ENCODE data around the gene BRINP2. TPM values are rescaled to one million over a fixed set of nuclear protein-coding genes. Genes with fewer than 3 reads are reported as not detected.

The BRINP2 gene
- total RNA-seq, 4 donors from 2014 or later: not detected

DNA sequence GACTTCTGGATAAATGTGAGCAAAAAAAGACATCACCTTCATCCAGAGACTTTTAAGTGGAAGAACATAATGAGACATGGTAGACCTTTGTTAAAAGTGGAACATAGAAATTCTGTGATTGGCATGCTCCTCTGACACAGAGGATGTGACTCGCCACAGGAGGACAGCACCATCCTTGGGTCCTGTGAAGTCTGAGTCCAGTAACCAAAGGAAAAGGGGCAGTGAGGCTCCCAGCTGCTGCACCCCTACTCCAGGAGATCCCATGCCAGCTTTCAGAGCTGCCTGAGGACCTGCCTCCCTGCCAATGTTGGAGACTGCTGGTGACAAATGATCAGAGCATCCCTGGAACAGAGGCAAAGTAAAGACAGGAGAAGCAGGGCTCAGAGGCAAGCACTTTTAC lies 136.2 kb downstream of the BRINP2 start:
- Histone ChIP-seq H3K4me3 (replicated peaks in 1 of 3) (no peak overlapping the region), H3K27me3 (no peaks in the 10 kb centered on the region), H3K9me3 (no peaks in the 10 kb centered on the region), H3K4me1 (peaks cover 0 to 9% of the 10 kb centered on the region in 2 donors), H3K36me3 (no peaks in the 10 kb centered on the region), H3K27ac (no peak overlapping the region)
- intact Hi-C loops (cut with DNase I): no loop called here
- TF ChIP-seq POLR2A (IDR thresholded peaks at IDR 0.05): no peak
- TF ChIP-seq, protein P1, sequence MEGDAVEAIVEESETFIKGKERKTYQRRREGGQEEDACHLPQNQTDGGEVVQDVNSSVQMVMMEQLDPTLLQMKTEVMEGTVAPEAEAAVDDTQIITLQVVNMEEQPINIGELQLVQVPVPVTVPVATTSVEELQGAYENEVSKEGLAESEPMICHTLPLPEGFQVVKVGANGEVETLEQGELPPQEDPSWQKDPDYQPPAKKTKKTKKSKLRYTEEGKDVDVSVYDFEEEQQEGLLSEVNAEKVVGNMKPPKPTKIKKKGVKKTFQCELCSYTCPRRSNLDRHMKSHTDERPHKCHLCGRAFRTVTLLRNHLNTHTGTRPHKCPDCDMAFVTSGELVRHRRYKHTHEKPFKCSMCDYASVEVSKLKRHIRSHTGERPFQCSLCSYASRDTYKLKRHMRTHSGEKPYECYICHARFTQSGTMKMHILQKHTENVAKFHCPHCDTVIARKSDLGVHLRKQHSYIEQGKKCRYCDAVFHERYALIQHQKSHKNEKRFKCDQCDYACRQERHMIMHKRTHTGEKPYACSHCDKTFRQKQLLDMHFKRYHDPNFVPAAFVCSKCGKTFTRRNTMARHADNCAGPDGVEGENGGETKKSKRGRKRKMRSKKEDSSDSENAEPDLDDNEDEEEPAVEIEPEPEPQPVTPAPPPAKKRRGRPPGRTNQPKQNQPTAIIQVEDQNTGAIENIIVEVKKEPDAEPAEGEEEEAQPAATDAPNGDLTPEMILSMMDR (IDR thresholded peaks at IDR 0.05): no peak
- no peak for DNase-seq
- WGBS, 2 donors: 92% methylated on average over 1 of the region's 1 CpG

DNA sequence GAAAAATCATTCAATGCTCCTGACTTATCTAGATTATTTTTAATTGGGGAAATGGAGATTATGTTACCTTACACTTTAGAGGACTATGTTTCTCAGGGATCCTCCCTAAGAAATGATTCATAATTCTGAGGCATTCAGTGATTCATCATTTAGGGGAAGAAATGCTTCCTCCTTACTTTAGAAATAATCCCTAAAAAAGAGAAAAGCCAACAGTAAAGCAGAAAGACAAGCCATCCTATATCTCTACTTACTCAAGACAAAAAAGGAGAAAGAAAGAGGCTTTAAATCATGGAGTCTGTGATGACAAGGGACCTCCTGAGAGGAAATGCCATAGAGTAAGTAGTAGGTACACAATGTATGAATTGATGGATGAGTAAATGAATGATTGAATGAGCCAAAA lies 137.0 kb downstream of the BRINP2 start:
- Histone ChIP-seq H3K36me3 (no peaks in the 10 kb centered on the region), H3K27ac (no peak overlapping the region), H3K27me3 (no peaks in the 10 kb centered on the region), H3K4me1 (peaks cover 0 to 2% of the 10 kb centered on the region in 2 donors), H3K4me3 (replicated peaks in 1 of 3) (no peak overlapping the region), H3K9me3 (no peaks in the 10 kb centered on the region)
- TF ChIP-seq POLR2A (IDR thresholded peaks at IDR 0.05): no peak
- TF ChIP-seq, protein P1 (IDR thresholded peaks at IDR 0.05): no peak
- intact Hi-C loops (cut with DNase I): no loop called here
- DNase-seq: no peak

DNA sequence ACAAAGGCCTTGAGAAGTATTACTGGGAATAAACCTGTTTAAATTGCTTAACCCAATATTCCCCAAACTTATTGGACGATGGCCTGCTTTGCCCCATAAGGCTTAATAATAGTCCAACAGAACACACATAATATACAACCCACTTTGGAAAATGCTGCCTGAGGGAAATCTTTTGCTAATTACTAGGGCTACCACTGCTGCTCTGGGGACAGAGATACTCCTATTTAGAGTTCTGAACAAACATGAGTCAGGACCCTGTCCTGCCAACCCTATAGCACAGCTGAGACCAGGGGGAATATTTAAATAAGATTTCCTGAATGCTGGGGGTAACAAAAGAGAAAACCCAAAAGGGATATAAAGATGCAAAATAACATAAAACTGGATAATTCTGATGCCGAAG lies 139.1 kb downstream of the BRINP2 start:
- H3K4me1 ChIP-seq: no peaks in the 10 kb centered on the region
- H3K27me3 ChIP-seq: no peaks in the 10 kb centered on the region
- TF ChIP-seq, protein P1 (IDR thresholded peaks at IDR 0.05): no peak
- no peak for TF ChIP-seq POLR2A (IDR thresholded peaks at IDR 0.05)
- intact Hi-C loops (cut with DNase I): no loop called here
- H3K36me3 ChIP-seq: no peaks in the 10 kb centered on the region
- no peak for DNase-seq
- WGBS, 2 donors: 48 to 50% methylated on average over 2 of the region's 2 CpGs
- H3K9me3 ChIP-seq: no peaks in the 10 kb centered on the region
- H3K4me3 ChIP-seq (replicated peaks in 1 of 3): no peak overlapping the region
- no peak overlapping the region for H3K27ac ChIP-seq

DNA sequence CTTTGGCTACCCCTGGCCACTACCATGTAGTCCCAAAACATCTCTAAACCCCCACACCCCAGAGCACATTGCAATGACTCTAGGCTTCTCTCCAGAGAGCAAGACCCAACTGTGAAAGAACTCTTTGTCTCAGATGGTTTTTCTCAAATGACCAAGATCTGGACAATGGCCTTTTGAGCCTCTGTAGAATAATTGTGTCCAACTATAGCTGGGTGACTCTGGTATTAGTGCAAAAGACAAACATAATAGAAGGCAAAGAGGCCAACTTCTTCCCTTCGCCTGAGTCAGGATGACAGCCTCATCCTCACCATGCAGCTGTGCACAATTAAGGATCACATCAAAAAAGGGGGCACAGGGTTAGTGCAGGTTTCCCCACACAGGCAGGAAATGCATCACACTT lies 139.6 kb downstream of the BRINP2 start:
- WGBS, 2 donors: 89 to 92% methylated on average over 1 of the region's 1 CpG
- Histone ChIP-seq H3K36me3 (no peaks in the 10 kb centered on the region), H3K27ac (no peak overlapping the region), H3K4me1 (no peaks in the 10 kb centered on the region), H3K27me3 (no peaks in the 10 kb centered on the region), H3K9me3 (no peaks in the 10 kb centered on the region), H3K4me3 (replicated peaks in 1 of 3) (no peak overlapping the region)
- DNase-seq: no peak
- TF ChIP-seq, protein P1 (IDR thresholded peaks at IDR 0.05): no peak
- no peak for TF ChIP-seq POLR2A (IDR thresholded peaks at IDR 0.05)
- intact Hi-C loops (cut with DNase I): no loop called here

DNA sequence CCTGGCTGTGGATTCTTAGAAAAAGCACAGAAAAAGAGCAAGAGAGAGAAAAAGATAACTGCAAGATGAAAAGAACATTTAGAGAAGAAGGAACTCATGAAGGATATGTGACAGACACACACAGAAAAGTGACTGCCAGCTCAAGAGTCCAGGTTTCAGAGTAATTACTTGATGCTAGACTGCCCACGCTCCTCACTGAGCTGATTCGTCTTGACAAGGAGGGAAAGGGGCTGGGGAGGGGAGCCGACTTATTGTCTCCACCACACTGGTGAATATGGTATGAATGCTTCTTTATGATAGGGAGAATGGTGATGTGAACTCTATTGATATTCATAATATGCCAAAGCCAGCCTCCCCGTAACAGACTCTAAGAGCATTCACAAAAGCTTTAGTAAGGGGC lies 140.4 kb downstream of the BRINP2 start:
- H3K4me3 ChIP-seq (replicated peaks in 1 of 3): no peak overlapping the region
- no peaks in the 10 kb centered on the region for H3K36me3 ChIP-seq
- intact Hi-C loops (cut with DNase I): no loop called here
- 53% methylated on average over 4 of the region's 4 CpGs for WGBS, 2 donors
- DNase-seq: no peak
- no peaks in the 10 kb centered on the region for H3K9me3 ChIP-seq
- H3K27me3 ChIP-seq: no peaks in the 10 kb centered on the region
- no peaks in the 10 kb centered on the region for H3K4me1 ChIP-seq
- TF ChIP-seq POLR2A (IDR thresholded peaks at IDR 0.05): no peak
- TF ChIP-seq, protein P1 (IDR thresholded peaks at IDR 0.05): no peak
- no peak overlapping the region for H3K27ac ChIP-seq

All from thyroid gland (tissue), 4 donors.